Bronchial epithelial cell (primary cell): ENCODE data around the gene FOXO3. TPM values are rescaled to one million over a fixed set of nuclear protein-coding genes. Genes with fewer than 3 reads are reported as not detected.

Source experiments
- DNase-seq: peaks from one replicate; pipeline ENCODE4 v3.0.0-alpha.2; 2010; ENCODE audit warnings: low read depth
- FAIRE-seq: peaks from 2 replicates; lab custom pipeline; 2011; peaks lifted over from hg19 to GRCh38; lab: Jason Lieb, UNC
- H3K27me3 ChIP-seq: 2 replicates; pipeline ENCODE4 v1.5.1; 2011; ENCODE audit warnings: low read length; ENCODE audit not compliant: control insufficient read depth, insufficient read depth
- H3K36me3 ChIP-seq: 2 replicates; pipeline ENCODE4 v1.5.1; 2011; ENCODE audit warnings: low read length; ENCODE audit not compliant: control insufficient read depth, insufficient read depth
- H3K4me3 ChIP-seq: 2 replicates; pipeline ENCODE4 v1.5.1; 2011; ENCODE audit warnings: mild to moderate bottlenecking, low read depth, low read length, control low read depth
- CTCF ChIP-seq: IDR thresholded peaks from 2 replicates; pipeline ENCODE4 v1.5.1; 2011; ENCODE audit warnings: mild to moderate bottlenecking, moderate library complexity, low read length, control low read depth, inconsistent platforms; ENCODE audit not compliant: insufficient read depth, severe bottlenecking
- total RNA-seq: library from RNA; depleted of rRNA; stranded (reverse); fragments of >200 nt; gene quantifications from 2 replicates; pipeline ENCODE4 v1.2.1, GENCODE V29; 2014

Gene FOXO3
- total RNA-seq, 1 donor from 2014 or later: 28.7 TPM

- no peak for DNase-seq
- Histone ChIP-seq H3K36me3 (no peaks in the 10 kb centered on the region), H3K4me3 (no peak overlapping the region), H3K27me3 (peaks cover 1% of the 10 kb centered on the region)
- no peak for TF ChIP-seq CTCF
- no peak for FAIRE-seq
Measured at GRCh38 chr6:108715832-108716231, 155.1 kb downstream of the FOXO3 start.

DNA sequence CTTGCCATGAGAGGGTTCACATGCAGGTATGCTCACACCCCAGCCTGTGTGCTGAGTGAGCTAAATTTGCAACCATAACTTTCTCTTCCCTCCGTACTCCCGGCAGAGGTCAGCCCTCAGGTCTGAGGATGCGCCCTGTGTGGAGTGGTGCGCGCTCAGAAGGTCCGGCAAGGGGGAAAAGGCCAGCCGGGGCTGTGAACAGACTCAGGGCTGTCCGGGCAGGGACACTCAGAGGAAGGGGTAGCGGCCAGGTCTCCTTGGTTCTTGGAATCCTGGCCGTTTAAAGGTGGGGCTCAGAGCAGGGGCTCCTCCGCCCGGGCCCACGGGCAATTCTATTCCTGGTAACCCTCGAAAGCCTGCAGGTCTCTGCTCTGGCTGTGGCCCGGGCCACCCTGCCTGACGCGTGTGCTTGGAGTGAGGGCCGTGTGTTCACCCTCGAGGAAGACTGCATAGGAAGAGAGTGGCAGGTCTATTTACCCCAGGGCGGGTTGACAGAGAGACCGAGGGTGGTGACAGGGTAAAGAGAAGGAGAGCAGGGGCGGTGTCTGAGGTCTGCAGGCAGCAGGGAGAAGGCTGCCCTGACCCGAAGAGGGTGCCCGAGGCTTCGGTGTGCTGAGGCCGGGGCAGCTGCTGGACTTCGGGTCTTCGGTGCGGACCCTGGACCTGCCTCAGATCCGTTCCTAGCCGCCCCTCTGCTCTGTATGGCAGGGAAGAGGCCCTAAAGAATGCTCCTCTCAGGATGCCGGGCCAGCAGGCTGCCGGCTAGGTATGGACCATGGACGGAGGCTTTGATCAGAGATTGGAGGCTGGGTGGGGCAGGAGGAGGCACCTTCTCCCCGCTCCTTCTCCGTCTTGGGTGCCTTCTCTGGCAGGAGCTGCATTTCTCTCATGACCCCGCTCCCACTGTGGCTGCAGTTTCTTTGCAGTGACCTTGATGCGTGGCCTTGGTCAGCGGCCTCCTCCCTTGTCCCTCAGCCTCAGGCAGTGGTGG is 156.4 kb downstream of the FOXO3 start:
- H3K36me3 ChIP-seq: no peaks in the 10 kb centered on the region
- FAIRE-seq (no peak), DNase-seq (no peak)
- H3K4me3 ChIP-seq: no peak overlapping the region
- peaks cover 1% of the 10 kb centered on the region for H3K27me3 ChIP-seq
- TF ChIP-seq CTCF: no peak

GRCh38 chr6:108719477-108719876 is 158.8 kb downstream of the FOXO3 start:
- Histone ChIP-seq H3K36me3 (no peaks in the 10 kb centered on the region), H3K27me3 (peaks cover 1% of the 10 kb centered on the region), H3K4me3 (no peak overlapping the region)
- FAIRE-seq: no peak
- no peak for DNase-seq
- no peak for TF ChIP-seq CTCF

- Histone ChIP-seq H3K36me3 (no peaks in the 10 kb centered on the region), H3K27me3 (no peaks in the 10 kb centered on the region), H3K4me3 (no peak overlapping the region)
- FAIRE-seq (no peak), DNase-seq (no peak)
- TF ChIP-seq CTCF: no peak
Measured at GRCh38 chr6:108720827-108721226, 160.1 kb downstream of the FOXO3 start.

- Histone ChIP-seq H3K27me3 (no peaks in the 10 kb centered on the region), H3K36me3 (no peaks in the 10 kb centered on the region), H3K4me3 (no peak overlapping the region)
- TF ChIP-seq CTCF: no peak
- no peak for FAIRE-seq
- DNase-seq: no peak
Measured at GRCh38 chr6:108721286-108721685, 160.6 kb downstream of the FOXO3 start.

GRCh38 chr6:108723594-108723993 is 162.9 kb downstream of the FOXO3 start:
- Histone ChIP-seq H3K36me3 (no peaks in the 10 kb centered on the region), H3K27me3 (no peaks in the 10 kb centered on the region), H3K4me3 (no peak overlapping the region)
- no peak for DNase-seq
- no peak for TF ChIP-seq CTCF
- FAIRE-seq: no peak
